Fibroblast of peridontal ligament (primary cell): Measurements from ENCODE around the gene DPH1.
A peak's percentile ranks its signal among the peaks of the same experiment; 100 is the strongest.

ENCODE experiments used
- DNase-seq: peaks from one replicate; pipeline ENCODE4 v3.0.0-alpha.2; 2010; ENCODE audit errors: extremely low read depth

Gene DPH1

DNA sequence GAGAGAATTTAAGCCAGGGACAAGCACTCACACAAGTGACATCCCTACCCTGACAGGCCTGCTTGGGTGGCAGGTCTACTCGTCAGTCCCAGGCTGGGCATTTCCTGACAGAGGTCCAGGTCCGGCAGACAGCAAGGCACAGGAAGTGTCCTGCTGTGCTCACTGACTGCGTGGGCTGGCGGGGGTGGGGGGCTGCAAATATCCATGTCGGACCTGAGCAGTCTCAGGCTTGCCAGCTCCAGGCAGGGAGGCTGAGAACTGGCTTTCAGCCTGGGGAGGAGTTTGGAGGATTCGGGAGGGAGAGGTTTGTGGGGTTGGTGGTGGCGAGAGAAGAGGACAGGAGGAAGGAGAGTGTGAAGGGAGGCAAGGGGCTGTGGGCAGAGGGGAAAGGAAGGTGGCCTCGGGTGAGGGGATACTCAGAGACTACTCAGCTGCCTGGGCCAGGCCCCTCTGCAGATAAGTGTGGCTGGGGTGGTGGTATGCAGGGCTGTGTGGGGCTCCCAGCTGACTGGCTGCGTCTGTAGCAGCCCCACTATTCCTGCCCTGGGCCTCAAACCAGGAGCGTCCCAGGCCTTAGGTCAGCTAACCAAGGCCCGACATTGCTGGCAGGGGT is 32.7 kb downstream of the DPH1 start:
- no peak for DNase-seq

DNA sequence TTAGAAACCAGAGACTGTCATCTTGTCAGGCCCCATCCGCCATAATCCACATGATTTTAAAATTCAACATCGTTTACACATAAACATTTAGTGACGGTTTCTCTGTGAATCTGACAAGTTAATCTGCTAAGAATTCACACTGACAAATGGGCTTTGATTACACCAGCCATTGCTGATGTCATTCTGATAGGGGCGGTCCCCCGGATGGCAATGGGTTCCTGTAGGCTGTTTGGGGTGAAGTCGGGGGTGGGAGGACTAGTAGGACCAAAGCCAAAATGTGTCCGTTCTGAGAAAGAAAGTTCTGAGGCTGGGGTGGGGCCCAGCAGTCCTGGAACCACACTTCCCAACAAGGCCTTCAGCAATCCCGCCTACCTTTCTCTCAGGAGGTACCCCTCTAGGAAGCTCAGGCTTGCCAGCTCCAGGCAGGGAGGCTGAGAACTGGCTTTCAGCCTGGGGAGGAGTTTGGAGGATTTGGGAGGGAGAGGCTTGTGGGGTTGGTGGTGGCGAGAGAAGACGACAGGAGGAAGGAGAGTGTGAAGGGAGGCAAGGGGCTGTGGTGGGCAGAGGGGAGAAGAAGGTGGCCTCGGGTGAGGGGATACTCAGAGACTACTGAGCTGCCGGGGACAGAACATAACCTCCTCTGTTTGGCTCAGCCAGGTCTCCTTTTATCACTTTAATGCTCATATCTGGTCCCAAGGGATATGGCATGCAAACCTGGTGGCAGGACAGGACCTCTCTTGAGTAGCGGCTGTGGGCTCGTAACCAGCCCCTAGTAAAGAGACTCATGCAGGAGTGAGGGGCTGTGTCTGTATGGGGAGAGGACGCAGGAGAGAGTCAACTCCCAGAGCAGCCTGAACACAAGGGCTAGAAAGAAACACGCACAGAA is 33.6 kb downstream of the DPH1 start:
- DNase-seq = no peak

DNA sequence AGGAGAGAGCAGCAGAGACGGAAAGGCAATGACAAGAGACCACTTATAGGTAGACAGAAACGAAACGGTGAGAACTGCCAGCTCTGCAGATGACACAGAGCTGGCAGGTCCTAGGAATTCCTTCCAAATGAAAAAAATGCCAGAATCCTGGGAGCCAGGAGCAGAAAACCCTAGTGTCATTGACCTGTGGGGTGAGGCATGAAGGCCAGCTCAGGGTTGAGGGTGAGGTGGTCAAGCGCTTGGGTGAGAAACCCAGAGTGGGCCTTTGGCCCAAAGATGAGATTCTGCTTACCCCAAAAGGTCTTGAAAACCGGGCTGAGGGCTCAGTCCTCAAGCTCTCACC is 34.2 kb downstream of the DPH1 start:
- DNase-seq = no peak

DNA sequence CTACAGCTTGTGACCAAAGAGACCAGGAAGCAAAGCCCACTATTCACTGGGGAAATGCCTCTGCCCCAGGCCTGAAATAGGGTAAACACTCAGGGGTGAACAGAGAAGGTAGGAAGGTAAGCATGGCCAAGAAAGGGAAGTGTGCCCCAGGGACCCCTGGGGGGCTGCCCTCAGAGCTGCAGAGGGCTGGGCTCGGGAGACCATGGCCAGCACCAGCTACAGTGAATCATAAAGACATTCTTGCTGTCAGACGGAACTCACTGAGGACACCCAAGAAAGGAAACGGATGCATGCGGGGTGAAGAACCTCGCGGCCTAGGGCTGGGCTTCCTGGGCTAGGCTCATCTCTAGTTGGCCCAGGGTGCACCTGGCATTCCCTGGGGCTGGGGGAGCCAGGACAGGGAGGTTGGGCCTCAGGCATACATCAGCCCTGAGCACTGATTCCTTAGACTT is 34.6 kb downstream of the DPH1 start:
- DNase-seq = no peak

DNA sequence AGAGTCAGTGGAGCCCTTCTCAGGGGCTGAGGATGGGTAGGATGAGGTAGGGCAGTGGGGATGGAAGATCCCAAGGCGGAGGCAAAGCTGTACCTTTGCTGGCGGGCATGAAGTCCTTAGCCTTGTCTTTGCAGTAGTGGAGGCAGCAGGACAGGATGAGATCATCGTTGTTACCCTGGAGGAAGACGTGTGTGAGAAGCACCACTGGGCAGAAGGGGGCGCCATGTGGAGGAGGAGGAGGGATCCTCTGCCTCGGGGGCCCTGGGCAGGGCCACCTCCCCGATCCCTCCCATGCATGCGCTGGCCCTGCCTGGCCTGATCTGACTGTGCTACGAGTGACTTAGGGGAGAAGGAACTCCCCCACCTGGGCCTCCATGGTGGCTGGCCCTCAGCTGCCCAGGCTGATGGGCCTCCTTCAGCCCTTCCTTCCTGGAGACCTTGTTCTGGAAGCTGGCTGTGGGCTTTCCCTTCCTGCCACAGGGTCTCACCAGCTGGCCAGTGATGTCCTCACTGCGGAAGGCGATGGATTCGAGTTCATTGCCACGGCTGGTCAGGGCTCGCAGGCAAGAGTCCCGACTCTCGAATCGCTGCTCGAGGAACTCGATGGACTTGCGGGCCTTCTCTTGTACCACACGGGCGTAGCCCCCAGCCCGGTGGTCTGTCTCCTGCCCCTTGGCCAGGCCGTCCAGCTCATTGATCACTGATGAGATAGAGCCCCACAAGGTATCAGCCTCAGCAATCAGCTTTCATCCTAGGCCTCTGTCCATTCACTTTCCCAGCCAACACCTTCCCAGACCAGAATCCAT is 35.2 kb downstream of the DPH1 start:
- DNase-seq = no peak

DNA sequence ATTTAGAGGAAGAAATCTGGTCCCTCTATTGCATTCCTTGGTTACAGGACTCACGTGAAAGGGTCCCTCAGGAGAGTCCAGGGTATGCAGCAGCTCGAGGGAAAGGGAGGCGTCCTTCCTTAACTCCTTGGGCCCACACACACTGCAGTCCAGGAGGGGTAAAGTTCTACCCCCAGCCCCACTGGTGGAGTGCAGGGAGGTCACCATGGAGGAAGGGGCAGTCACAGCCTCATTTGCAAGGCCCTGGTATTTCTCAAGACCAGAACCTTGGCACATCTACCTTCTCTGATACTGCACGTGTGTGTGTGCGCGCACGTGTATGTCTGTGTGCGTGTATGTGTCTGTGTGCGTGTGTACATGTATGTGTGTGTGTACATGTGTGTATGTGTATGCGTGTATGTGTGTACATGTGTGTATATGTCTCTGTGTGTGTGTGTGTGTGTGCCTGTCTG is 36.0 kb downstream of the DPH1 start:
- DNase-seq = no peak

DNA sequence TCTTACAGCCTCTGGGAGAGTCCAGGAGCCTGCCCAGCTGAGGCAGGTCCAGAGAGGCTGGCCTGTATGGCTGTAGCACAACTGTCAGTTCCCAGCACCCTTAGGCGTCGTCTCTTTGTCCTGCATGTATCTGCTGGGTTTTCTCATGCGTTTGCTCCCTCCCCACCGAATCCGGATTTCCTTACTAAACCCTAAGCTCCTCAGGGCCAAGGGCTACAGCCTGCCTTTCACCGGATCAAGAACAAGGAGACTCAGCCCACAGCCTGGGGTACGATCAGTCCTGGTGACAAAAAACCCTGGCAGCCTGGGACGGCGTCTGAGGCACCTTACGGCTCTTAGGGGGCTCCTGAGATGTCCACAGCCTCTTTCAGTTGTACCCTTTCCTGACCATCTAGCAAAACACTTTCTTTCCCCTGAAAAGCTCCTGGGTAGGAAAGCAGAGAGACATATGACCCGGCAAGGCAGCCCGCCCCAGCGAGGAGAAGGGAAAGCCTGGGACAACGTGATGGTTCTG is 37.2 kb downstream of the DPH1 start:
- DNase-seq = no peak

DNA sequence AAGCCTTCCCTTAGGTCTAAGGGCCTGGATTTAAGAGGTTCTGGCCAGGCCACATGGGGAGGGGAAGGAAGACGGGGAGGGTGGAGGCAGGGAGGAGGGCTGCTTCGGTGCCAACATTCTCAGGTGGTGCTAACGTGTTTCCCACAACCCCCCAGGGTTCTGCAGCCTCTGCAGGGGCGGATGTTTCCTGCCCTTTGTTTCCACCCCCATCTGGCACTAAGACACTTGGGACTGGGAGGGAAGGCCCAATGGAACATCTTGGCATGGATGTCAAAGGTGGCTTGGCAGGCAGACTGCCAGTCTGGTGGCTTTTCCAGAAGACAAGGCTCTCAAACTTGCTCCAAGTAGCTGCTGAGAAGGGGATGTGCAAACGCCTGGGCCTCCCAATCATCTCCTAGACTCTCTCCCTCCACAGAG is 37.7 kb downstream of the DPH1 start:
- no peak for DNase-seq

DNA sequence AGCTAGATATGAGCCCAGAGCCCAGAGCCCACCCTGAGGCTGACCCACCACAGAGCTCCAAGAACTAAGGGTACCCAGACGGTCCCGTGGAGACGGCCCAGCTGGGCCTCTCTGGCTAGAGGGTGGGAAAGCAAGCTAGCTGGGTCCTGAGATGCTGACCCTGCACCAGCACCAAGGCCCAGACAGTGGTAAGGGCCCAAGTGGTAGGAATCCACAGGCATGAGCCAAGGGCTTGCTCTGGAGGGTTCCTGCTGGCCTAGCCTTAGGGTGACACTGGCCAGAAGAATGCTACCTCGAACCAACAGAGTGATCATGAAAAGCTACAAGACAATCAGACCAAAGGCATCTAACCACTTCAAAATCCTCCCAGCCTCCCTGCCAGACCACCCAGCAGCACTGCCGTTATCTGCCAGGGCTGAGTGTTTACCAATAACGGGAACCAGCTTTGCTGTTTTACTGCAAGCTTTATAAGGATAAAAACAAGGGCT is 38.1 kb downstream of the DPH1 start:
- DNase-seq = peak; percentile 70

DNA sequence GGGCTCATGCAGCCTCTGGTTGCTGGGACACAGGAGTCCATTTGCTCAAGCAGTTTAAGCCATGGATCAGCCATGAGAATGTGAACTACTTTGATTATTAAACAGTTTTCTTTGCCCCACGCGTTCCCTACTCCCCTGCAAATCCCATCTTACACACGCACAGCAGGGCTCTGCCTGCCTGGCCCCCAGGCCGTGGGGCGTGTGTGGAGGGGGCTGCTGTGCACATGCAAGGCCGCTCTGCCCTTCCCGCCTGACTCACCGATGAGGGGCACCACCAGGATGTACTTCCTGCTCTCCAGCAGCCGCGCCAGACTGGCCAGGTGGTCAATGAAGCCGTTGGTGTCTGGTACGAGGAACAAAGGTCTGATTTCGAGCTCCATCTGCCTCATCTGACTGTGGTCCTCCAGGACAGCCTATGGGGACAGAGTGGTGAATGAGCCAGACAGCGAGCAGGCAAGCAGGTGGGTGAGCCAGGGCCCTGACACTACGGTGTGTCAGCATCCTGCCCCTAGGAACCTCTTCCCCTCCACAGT is 38.6 kb downstream of the DPH1 start:
- no peak for DNase-seq

DNA sequence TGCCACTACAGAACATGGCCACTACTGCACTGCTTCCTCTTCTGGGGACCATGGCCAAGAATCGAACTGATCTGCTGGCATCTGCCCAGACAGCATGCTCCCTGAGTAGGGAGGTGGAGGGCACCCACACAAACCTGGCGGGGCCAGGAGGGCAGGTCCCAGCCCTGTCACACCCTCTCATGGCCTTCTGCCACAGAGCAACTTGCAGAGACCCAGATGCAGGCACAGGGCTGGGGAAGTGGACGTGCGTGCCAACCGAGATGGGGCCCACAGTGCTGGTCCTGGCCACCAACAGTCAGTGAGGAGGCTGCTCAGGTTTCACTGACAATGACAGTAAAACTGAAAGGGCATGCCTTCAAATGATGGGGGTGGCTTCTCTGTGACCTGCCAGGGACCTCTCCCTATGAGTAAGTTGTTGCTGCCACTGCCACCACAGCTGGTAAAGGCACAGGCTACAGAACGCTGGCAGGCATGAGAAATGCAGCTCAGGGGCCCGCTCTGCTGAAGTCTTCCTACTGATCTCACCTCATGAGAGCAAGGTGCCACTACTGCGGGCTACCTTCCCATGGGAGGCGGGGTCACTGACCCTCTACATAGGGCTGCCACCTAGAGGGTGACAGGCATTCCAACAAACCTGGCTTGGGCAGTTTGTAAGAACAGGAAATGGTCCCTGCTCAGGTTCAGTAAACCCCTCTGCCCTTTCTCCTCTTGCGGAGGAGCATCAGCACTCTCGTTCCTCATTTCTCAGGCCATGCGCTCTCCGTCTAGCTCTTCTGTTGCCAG is 40.5 kb downstream of the DPH1 start:
- DNase-seq = no peak

DNA sequence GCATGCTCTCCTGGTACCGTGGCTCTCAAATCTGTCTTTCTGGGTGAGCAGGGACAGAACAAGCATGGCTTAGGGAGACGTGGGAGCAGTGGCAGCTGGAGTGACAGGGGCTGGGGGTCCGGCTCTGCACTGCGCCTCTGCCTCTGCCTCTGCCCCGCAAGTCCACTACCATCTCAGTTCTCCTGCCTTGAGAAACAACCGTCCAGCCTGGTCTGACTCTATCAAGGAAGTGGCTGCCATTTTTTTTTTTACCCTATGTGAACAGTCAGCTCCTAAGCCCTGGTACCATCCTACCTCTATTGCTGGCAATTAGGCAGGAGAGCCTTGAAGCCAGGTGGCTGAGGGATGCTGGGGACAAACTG is 41.1 kb downstream of the DPH1 start:
- DNase-seq = no peak

DNA sequence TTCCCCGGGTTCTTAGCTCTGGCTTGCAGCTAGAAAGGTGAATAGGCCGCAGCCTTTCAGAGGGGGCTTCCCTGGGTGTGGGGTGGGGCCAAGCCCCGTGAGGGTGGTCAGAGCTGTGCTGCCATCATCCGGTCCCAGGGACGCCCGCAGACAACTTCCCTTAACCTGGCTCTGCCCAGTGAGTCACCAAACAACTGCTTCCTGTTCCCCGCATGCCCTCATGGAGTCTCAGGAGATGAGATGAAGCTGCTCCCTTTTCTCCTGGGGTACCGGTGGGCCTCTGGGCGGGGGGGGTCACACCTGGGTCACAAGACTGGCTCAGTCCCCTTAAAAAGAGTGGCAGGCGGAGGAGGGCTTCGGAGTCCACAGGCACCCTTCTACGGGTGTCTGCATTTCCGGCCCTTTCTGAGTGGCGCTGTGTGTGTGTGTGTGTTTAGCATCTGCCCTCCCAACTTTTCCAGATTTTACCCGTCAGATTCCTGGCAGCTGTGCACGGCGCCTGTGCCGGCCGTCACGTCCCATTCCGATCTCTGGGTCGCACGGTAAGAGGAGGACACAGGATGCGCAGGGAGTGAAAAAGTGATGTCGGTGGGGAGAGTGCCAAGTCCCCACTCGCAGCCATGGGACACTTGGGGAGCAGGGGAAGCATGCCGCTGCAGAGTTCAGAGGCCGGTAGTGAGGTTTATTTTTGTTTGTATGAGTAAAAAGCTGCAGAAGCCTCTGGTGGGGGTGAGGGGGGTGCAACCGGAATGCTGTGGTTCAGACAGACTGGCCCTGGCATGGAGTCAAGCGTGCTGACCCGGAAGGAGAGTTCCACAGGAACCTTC is 41.7 kb downstream of the DPH1 start:
- DNase-seq = peak; percentile 50

DNA sequence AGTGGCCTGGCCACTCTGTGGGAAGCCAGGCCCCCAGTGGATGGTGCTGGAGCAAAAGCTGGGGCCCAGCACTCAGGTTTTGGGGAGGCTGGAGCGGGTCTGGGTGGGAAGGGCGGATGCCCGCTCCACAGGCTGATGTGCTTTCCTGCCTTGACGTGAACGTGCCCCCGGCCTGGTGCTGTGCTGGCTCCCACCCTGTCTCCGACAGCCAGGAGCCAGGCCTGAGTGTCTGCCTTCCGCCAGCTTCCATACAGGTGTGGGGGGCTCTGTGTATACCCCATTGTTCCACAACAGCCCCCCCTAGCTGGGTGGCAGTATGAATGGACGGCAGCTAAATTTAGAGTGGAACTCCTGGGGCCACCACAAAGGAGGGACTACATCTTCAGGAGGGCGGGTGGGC is 45.0 kb downstream of the DPH1 start:
- no peak for DNase-seq

DNA sequence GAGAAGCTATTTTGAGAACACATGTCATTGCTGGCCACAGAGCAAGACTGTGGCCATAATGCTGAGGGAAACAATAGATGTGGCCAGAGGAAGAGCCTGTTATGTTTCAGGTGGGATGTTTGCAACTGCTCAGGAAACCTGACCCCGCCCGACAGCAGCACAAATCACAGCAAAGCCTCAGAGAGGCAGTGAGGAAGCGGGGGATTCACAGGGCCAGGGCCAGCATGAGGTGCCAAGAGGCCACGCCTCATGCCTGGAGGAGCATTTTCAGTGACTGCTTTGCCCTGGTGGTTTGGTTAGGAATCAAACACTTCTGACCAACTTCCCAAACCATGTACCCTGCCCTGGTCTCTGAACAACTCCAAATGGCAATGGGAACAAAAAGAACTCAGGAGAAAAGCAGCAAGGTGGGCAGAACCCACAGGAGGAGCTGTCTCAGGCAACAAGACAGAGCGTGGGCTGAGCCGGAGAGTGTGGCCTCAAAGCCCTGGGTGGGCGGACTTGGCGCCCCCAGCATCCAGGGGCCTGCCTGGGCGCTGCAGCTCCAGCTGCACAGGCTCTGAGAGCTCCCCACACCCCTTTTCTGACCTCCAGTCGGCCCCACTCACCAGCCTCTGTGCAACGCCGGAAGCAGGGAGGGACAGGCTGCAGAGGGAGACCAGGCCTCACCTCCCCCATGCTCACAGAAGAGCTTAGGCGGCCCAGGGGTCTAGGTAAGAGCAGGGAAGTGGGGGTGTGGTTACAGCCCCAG is 45.6 kb downstream of the DPH1 start:
- no peak for DNase-seq

DNA sequence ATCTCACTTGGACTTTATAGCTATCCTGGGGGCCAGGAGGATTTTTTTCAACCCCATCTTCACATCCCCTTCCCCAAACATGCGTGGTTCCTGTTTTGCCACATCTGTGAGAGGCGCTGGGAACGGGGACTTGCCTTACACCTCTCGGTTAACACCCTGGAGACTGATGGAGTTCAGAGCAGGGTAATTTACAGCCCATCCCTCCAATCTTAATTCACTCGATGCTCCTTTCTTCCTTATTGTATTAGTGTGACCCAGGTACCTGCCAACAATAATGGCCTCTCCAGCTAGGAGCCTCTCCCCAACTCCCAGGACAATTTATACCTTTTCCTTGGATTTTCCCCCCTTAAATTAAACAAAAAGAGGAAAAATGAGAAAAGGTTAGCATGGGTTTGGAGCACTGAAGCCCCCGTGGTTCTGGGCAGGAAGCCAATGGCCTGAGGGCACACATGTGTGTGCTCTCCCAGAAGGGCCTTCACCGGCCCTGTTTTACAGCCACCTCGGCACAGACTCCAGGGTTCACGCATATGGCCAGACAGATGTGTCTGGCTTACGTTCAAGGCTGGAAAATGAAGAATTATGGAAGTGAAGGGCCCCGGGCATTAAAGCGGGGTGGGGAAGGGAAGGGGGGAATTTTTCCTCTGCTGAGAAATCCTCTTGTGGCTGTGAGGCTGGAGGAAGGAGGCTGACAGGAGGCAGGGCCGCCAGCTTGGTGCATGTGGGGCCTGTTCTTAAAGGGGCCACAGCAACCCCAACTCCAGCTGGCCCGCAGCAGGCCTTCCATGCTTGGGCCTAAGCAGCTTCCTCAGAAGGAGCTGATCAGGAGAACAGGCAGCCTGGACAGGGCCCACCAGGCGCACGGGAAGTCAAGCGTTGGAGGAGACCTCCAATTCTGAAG is 46.4 kb downstream of the DPH1 start:
- DNase-seq = no peak

DNA sequence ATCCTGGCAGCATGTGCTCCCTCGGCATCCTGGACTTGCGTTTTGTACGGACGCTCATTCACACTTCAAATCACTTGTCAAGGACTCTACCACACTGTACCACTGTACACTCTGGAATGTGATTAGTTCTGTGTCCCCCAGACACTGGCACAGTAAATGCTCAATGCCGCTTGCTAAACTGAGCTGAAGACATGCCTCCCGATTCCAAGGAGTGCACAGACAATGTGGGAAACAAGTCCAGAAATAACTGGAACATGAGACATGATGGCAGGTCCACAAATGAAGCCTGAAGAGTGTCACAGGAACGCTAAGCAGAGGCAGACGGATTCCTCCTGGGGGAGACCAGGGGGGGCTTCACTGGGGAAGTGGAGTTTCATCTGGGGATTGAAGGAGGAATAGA is 47.1 kb downstream of the DPH1 start:
- no peak for DNase-seq

DNA sequence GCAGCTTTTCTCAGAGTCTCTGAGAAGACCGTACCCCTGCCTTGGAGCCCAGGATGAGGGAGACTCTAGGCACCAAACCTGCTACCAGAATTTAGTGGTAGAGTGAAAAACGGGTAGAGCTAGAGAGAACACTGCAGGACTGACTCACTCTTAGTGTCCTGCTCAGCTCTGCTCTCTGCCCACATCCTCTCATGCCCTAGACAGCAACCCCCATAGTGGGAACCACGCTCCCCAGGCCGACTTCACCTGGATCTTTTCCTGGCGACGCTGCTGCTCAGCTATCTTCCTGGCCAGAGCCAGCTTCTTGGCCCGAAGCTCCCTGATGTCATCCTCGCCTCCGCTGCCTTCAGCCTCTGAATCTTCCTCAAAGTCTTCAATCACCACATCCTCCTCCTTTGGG is 51.6 kb downstream of the DPH1 start:
- no peak for DNase-seq
